ENCODE data around the gene DMPK. TPM values are rescaled to one million over a fixed set of nuclear protein-coding genes. Genes with fewer than 3 reads are reported as not detected.

DMPK gene
- total RNA-seq, 6 experiments from 2014 or later, result 85.5 to 144 (median 102) TPM

DNA sequence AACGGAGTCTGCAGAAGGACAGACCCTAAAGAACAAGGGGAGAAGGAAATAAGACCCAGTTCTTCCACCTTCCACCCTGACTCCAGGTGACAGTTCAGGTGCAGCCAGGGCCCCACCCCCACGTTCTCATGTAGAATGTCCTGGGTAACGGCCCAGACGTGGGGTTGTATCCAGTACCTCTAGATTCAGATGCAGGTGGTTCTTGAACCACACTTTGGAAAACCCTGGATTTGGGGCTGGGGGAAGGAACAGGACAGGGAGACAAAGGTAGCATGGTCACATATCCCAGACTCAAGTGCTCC lies 2.2 kb downstream of the DMPK start:
- DNase-seq, result no peak
- Mint-ChIP-seq H3K4me3 (peak overlapping the region; percentile 83; the same call in 1 of the 2 replicates), H3K9me3 (no peaks in the 10 kb centered on the region), H3K36me3 (ENCODE audit: low read depth) (peaks cover 30% of the 10 kb centered on the region), H3K4me1 (ENCODE audit: low read depth) (peaks cover 35% of the 10 kb centered on the region), H3K27me3 (ENCODE audit: insufficient read depth) (peaks cover 4% of the 10 kb centered on the region; the same call in 1 of the 2 replicates), H3K27ac (no peak overlapping the region)
- TF ChIP-seq, protein P1, sequence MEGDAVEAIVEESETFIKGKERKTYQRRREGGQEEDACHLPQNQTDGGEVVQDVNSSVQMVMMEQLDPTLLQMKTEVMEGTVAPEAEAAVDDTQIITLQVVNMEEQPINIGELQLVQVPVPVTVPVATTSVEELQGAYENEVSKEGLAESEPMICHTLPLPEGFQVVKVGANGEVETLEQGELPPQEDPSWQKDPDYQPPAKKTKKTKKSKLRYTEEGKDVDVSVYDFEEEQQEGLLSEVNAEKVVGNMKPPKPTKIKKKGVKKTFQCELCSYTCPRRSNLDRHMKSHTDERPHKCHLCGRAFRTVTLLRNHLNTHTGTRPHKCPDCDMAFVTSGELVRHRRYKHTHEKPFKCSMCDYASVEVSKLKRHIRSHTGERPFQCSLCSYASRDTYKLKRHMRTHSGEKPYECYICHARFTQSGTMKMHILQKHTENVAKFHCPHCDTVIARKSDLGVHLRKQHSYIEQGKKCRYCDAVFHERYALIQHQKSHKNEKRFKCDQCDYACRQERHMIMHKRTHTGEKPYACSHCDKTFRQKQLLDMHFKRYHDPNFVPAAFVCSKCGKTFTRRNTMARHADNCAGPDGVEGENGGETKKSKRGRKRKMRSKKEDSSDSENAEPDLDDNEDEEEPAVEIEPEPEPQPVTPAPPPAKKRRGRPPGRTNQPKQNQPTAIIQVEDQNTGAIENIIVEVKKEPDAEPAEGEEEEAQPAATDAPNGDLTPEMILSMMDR (IDR thresholded peaks at IDR 0.05), result no peak

DNA sequence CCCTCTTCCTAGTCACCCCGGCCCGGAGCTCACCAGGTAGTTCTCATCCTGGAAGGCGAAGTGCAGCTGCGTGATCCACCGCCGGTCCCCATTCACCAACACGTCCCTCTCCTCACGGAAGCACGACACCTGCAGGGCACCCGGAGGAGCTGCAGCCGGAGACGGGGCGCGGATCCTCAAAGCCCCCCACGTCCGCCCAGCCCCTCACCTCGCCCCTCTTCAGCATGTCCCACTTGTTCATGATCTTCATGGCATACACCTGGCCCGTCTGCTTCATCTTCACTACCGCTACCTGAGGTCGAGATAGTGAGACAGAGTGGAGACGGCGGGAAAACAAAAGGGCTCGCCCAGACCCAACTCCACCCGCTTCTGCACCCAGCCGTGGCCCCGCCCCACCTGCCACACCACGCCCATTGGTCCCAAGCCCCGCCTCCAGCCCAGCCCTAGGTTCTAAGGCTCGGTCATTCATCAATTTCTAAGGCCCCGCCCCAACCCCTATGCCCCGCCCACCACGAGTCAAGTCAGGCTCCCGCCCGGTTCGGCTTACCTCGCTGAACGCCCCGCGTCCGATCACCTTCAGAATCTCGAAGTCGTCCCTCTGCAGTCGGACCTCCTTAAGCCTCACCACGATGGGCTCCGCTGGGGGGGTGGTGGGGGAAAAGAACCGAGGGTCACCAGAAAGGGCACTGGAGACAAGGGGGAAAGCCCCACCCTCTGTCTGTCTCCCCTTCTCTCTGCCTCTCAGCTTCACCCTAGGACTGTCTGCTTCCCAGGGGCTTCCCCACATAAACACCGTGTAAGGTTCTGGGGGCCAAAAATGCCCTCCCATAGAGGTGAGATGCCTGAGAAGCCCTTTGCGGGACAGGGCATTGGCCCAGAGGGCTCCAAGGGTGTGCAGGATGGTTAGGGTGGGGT lies 2.8 kb downstream of the DMPK start:
- peak overlapping the region; percentile 15; the same call in 1 of the 2 replicates for H3K27ac Mint-ChIP-seq
- DNase-seq, result no peak

DNA sequence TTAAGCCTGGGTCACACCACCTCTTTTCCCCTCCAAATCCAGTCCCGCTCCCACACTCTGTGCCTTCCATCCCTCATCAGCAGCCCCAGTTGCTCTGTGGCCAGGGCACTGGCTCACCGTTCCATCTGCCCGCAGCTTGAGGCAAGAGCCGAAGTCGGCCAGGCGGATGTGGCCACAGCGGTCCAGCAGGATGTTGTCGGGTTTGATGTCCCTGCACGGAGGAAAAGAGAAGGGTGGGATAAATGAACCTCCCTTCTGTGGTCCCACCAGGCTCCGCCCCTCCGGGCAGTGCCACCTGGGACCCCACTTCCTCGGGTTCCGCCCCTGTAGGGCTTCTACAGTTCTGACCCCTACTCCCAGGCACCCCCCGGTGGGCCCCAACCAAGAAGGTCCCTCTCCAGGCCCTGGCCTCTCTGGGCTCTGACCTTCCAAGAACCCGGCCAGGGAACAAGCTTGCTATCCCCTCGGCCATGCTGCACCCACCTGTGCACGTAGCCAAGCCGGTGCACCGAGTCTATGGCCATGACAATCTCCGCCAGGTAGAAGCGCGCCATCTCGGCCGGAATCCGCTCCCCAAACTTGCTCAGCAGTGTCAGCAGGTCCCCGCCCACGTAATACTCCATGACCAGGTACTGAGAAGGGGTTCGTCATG lies 4.2 kb downstream of the DMPK start:
- DNase-seq, result no peak
- peaks cover 29% of the 10 kb centered on the region for H3K36me3 Mint-ChIP-seq (ENCODE audit: low read depth)
- H3K9me3 Mint-ChIP-seq, result no peaks in the 10 kb centered on the region
- H3K27me3 Mint-ChIP-seq (ENCODE audit: insufficient read depth), result peaks cover 6% of the 10 kb centered on the region; the same call in 1 of the 2 replicates
- TF ChIP-seq, protein P1 (IDR thresholded peaks at IDR 0.05), result no peak
- H3K4me1 Mint-ChIP-seq (ENCODE audit: low read depth), result peaks cover 15% of the 10 kb centered on the region
- H3K27ac Mint-ChIP-seq, result no peak overlapping the region
- no peak overlapping the region for H3K4me3 Mint-ChIP-seq

More for the DNA sequence above, 2.8 kb downstream of the DMPK start:
- H3K36me3 Mint-ChIP-seq (ENCODE audit: low read depth), result peaks cover 30% of the 10 kb centered on the region
- H3K27me3 Mint-ChIP-seq (ENCODE audit: insufficient read depth), result peaks cover 4% of the 10 kb centered on the region; the same call in 1 of the 2 replicates
- H3K9me3 Mint-ChIP-seq, result no peaks in the 10 kb centered on the region
- no peak overlapping the region for H3K4me3 Mint-ChIP-seq
- peaks cover 29% of the 10 kb centered on the region for H3K4me1 Mint-ChIP-seq (ENCODE audit: low read depth)
- TF ChIP-seq, protein P1 (IDR thresholded peaks at IDR 0.05), result peak; percentile 49

DNA sequence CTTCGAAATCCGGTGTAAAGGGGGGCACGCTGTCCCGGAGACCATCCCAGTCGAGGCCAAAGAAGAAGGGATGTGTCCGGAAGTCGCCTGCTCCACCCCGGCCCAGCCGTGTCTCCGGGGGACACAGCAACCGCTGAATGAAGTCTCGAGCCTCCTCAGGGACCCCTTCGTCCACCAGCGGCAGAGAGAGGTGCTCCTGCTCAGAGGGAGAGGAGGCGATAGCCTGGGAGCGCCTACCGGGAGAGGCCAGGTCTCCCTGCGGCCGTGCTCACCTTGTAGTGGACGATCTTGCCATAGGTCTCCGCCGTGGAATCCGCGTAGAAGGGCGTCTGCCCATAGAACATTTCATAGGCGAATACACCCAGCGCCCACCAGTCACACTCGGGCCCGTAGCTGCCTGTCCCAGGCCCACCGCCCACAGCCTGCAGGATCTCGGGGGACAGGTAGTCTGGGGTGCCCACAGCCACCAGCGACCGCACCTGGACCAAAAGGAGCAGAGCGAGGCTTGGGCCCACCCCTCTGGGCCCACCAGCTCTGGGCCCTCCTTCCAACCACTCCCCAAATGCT lies 4.8 kb downstream of the DMPK start:
- no peak for DNase-seq
- peaks cover 30% of the 10 kb centered on the region for H3K36me3 Mint-ChIP-seq (ENCODE audit: low read depth)
- TF ChIP-seq, protein P1 (IDR thresholded peaks at IDR 0.05), result no peak
- H3K27me3 Mint-ChIP-seq (ENCODE audit: insufficient read depth), result peaks cover 4% of the 10 kb centered on the region; the same call in 1 of the 2 replicates
- no peak overlapping the region for H3K27ac Mint-ChIP-seq
- H3K4me1 Mint-ChIP-seq (ENCODE audit: low read depth), result peaks cover 9% of the 10 kb centered on the region
- H3K9me3 Mint-ChIP-seq, result no peaks in the 10 kb centered on the region
- no peak overlapping the region for H3K4me3 Mint-ChIP-seq

DNA sequence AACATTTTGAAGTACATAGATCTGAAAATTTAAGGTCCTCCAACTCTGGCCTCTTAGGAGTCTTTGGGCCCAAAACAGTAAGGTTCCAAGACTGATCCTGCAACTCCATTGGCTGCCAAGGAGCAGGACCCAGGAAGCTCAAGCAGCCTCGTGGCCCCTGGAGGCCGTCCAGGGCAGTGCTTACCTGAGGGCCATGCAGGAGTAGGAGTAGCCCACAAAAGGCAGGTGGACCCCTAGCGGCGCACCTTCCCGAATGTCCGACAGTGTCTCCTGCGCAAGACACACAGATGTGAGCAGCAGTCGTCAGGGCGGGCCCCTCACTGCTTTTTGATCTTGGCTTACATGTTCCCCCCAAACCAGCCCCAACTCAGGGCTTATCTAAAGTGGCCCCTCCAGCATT lies 7.5 kb downstream of the DMPK start:
- peaks cover 11% of the 10 kb centered on the region for H3K4me1 Mint-ChIP-seq (ENCODE audit: low read depth)
- peaks cover 39% of the 10 kb centered on the region for H3K36me3 Mint-ChIP-seq (ENCODE audit: low read depth)
- DNase-seq, result no peak
- H3K4me3 Mint-ChIP-seq, result no peak overlapping the region
- no peaks in the 10 kb centered on the region for H3K9me3 Mint-ChIP-seq
- TF ChIP-seq, protein P1 (IDR thresholded peaks at IDR 0.05), result no peak
- no peak overlapping the region for H3K27ac Mint-ChIP-seq
- H3K27me3 Mint-ChIP-seq (ENCODE audit: insufficient read depth), result peaks cover 14% of the 10 kb centered on the region

All from HFFc6 (cell line).